ENCODE results near the gene GJA4.

GJA4 gene

GRCh38 chr1:34796990-34797389 is 4.2 kb downstream of the GJA4 start:
- H2AFZ ChIP-seq (ENCODE audit: low read depth, low read length) = no peak overlapping the region
- ATAC-seq (ENCODE audit: insufficient read depth, low read depth) = no peak

GRCh38 chr1:34800214-34800613 is 7.4 kb downstream of the GJA4 start:
- ATAC-seq (ENCODE audit: insufficient read depth, low read depth) = no peak
- no peak overlapping the region for H3K4me2 ChIP-seq (ENCODE audit: insufficient read depth, low read length)

More at GRCh38 chr1:34796990-34797389, 4.2 kb downstream of the GJA4 start:
- Histone ChIP-seq H3K4me1 (ENCODE audit: insufficient read depth, low read length) (no peaks in the 10 kb centered on the region), H3K4me2 (ENCODE audit: insufficient read depth, low read length) (no peak overlapping the region), H4K20me1 (ENCODE audit: insufficient read depth, low read length) (peaks cover 3% of the 10 kb centered on the region; the same call in 1 of the 2 replicates), H3K4me3 (ENCODE audit: low read depth in 1 of 2, low read length in 2 of 2) (no peak overlapping the region), H3K27me3 (ENCODE audit: insufficient read depth, low read length, poor library complexity) (no peaks in the 10 kb centered on the region), H3K27ac (ENCODE audit: low read length) (no peak overlapping the region), H3K9ac (ENCODE audit: low read depth, low read length) (no peak overlapping the region), H3K9me3 (ENCODE audit: insufficient read depth, low read length, severe bottlenecking) (no peaks in the 10 kb centered on the region), H3K79me2 (ENCODE audit: insufficient read depth, low read length) (no peaks in the 10 kb centered on the region), H3K36me3 (ENCODE audit: insufficient read depth, low read length) (no peaks in the 10 kb centered on the region)
- no peak for DNase-seq
- TF ChIP-seq EZH2 (IDR thresholded peaks at IDR 0.05; ENCODE audit: borderline replicate concordance, low read depth, low read length, severe bottlenecking) = no peak
- no peak for TF ChIP-seq CTCF (IDR thresholded peaks at IDR 0.05; ENCODE audit: borderline replicate concordance, extremely low read depth, low read length, poor library complexity, severe bottlenecking)

GRCh38 chr1:34803770-34804169 is 11.0 kb downstream of the GJA4 start:
- Histone ChIP-seq H3K9ac (ENCODE audit: low read depth, low read length) (no peak overlapping the region), H4K20me1 (ENCODE audit: insufficient read depth, low read length) (no peaks in the 10 kb centered on the region), H3K36me3 (ENCODE audit: insufficient read depth, low read length) (no peaks in the 10 kb centered on the region), H3K4me3 (ENCODE audit: low read depth in 1 of 2, low read length in 2 of 2) (no peak overlapping the region), H3K27me3 (ENCODE audit: insufficient read depth, low read length, poor library complexity) (peaks cover 4% of the 10 kb centered on the region), H3K27ac (ENCODE audit: low read length) (no peak overlapping the region), H3K4me2 (ENCODE audit: insufficient read depth, low read length) (no peak overlapping the region), H3K9me3 (ENCODE audit: insufficient read depth, low read length, severe bottlenecking) (no peaks in the 10 kb centered on the region), H2AFZ (ENCODE audit: low read depth, low read length) (no peak overlapping the region), H3K4me1 (ENCODE audit: insufficient read depth, low read length) (no peaks in the 10 kb centered on the region), H3K79me2 (ENCODE audit: insufficient read depth, low read length) (no peaks in the 10 kb centered on the region)
- DNase-seq (no peak), ATAC-seq (ENCODE audit: insufficient read depth, low read depth) (no peak)
- TF ChIP-seq CTCF (IDR thresholded peaks at IDR 0.05; ENCODE audit: borderline replicate concordance, extremely low read depth, low read length, poor library complexity, severe bottlenecking) = no peak
- TF ChIP-seq EZH2 (IDR thresholded peaks at IDR 0.05; ENCODE audit: borderline replicate concordance, low read depth, low read length, severe bottlenecking) = no peak

More at GRCh38 chr1:34800214-34800613, 7.4 kb downstream of the GJA4 start:
- H3K4me1 ChIP-seq (ENCODE audit: insufficient read depth, low read length) = no peaks in the 10 kb centered on the region
- DNase-seq = no peak
- H3K27me3 ChIP-seq (ENCODE audit: insufficient read depth, low read length, poor library complexity) = peaks cover 4% of the 10 kb centered on the region
- no peaks in the 10 kb centered on the region for H3K79me2 ChIP-seq (ENCODE audit: insufficient read depth, low read length)
- no peaks in the 10 kb centered on the region for H3K36me3 ChIP-seq (ENCODE audit: insufficient read depth, low read length)
- H3K27ac ChIP-seq (ENCODE audit: low read length) = no peak overlapping the region
- no peak overlapping the region for H3K9ac ChIP-seq (ENCODE audit: low read depth, low read length)
- H3K4me3 ChIP-seq (ENCODE audit: low read depth in 1 of 2, low read length in 2 of 2) = no peak overlapping the region
- TF ChIP-seq CTCF (IDR thresholded peaks at IDR 0.05; ENCODE audit: borderline replicate concordance, extremely low read depth, low read length, poor library complexity, severe bottlenecking) = no peak
- TF ChIP-seq EZH2 (IDR thresholded peaks at IDR 0.05; ENCODE audit: borderline replicate concordance, low read depth, low read length, severe bottlenecking) = no peak
- H2AFZ ChIP-seq (ENCODE audit: low read depth, low read length) = no peak overlapping the region
- H3K9me3 ChIP-seq (ENCODE audit: insufficient read depth, low read length, severe bottlenecking) = no peaks in the 10 kb centered on the region
- no peaks in the 10 kb centered on the region for H4K20me1 ChIP-seq (ENCODE audit: insufficient read depth, low read length)

GRCh38 chr1:34806396-34806795 is 13.6 kb downstream of the GJA4 start:
- no peaks in the 10 kb centered on the region for H3K9me3 ChIP-seq (ENCODE audit: insufficient read depth, low read length, severe bottlenecking)
- H3K4me3 ChIP-seq (ENCODE audit: low read depth in 1 of 2, low read length in 2 of 2) = no peak overlapping the region
- H3K4me1 ChIP-seq (ENCODE audit: insufficient read depth, low read length) = no peaks in the 10 kb centered on the region
- no peaks in the 10 kb centered on the region for H4K20me1 ChIP-seq (ENCODE audit: insufficient read depth, low read length)
- no peak for ATAC-seq (ENCODE audit: insufficient read depth, low read depth)
- H3K79me2 ChIP-seq (ENCODE audit: insufficient read depth, low read length) = no peaks in the 10 kb centered on the region
- no peaks in the 10 kb centered on the region for H3K36me3 ChIP-seq (ENCODE audit: insufficient read depth, low read length)
- H3K27ac ChIP-seq (ENCODE audit: low read length) = no peak overlapping the region
- no peak overlapping the region for H3K4me2 ChIP-seq (ENCODE audit: insufficient read depth, low read length)
- no peak for TF ChIP-seq CTCF (IDR thresholded peaks at IDR 0.05; ENCODE audit: borderline replicate concordance, extremely low read depth, low read length, poor library complexity, severe bottlenecking)
- peaks cover 4% of the 10 kb centered on the region for H3K27me3 ChIP-seq (ENCODE audit: insufficient read depth, low read length, poor library complexity)
- H2AFZ ChIP-seq (ENCODE audit: low read depth, low read length) = no peak overlapping the region
- DNase-seq = no peak
- H3K9ac ChIP-seq (ENCODE audit: low read depth, low read length) = no peak overlapping the region

All from DND-41 (cell line).